Neuronal stem cell (in vitro differentiated cells): ENCODE results near the gene PARD3B.

ENCODE experiments used
- DNase-seq: peaks from one replicate; pipeline ENCODE4 v3.0.0-alpha.2; 2013; ENCODE audit warnings: low spot score
- H2AFZ ChIP-seq: one replicate; pipeline ENCODE4 v1.6.1; 2013; ENCODE audit warnings: mild to moderate bottlenecking, low read length, inconsistent platforms
- H2AK5ac ChIP-seq: 2 replicates; pipeline ENCODE4 v1.6.1; 2013; ENCODE audit warnings: low read depth, mild to moderate bottlenecking, inconsistent platforms, low read length, moderate library complexity, mixed read lengths
- H2BK120ac ChIP-seq: 2 replicates; pipeline ENCODE4 v1.6.1; 2013; ENCODE audit warnings: low read depth, mild to moderate bottlenecking, inconsistent platforms, low read length, moderate library complexity, mixed read lengths
- H2BK12ac ChIP-seq: one replicate; pipeline ENCODE4 v1.6.1; 2013; ENCODE audit warnings: low read length, inconsistent platforms
- H2BK15ac ChIP-seq: 2 replicates; pipeline ENCODE4 v1.6.1; 2013; ENCODE audit warnings: mild to moderate bottlenecking, low read length, inconsistent platforms, mixed read lengths
- H2BK5ac ChIP-seq: one replicate; pipeline ENCODE4 v1.6.1; 2013; ENCODE audit warnings: inconsistent platforms, mild to moderate bottlenecking, low read length, moderate library complexity
- H3K14ac ChIP-seq: one replicate; pipeline ENCODE4 v1.6.1; 2013; ENCODE audit warnings: low read length, inconsistent platforms
- H3K18ac ChIP-seq: 2 replicates; pipeline ENCODE4 v1.6.1; 2013; ENCODE audit warnings: low read length, inconsistent platforms
- H3K23ac ChIP-seq: 2 replicates; pipeline ENCODE4 v1.6.1; 2013; ENCODE audit warnings: low read depth, mild to moderate bottlenecking, mixed read lengths, low read length, inconsistent platforms; ENCODE audit not compliant: poor library complexity
- H3K27ac ChIP-seq: replicated peaks from 3 replicates; pipeline ENCODE4 v1.5.1; 2013; ENCODE audit warnings: low read length, inconsistent platforms
- H3K27me3 ChIP-seq, 3 experiments: 2 replicates each; pipeline ENCODE4 v1.6.1; 2013; ENCODE audit warnings: low read length in 3 of 3, mild to moderate bottlenecking in 2 of 3, inconsistent platforms in 1 of 3, low read depth in 1 of 3, mixed read lengths in 1 of 3, moderate library complexity in 1 of 3; ENCODE audit not compliant: control insufficient read depth in 3 of 3, insufficient read depth in 3 of 3
- H3K36me3 ChIP-seq, 2 donors: replicated peaks in 1 of 2; 2 replicates each; pipeline ENCODE4 v1.6.1; 2013; ENCODE audit warnings: low read length in 2 of 2; ENCODE audit not compliant: control insufficient read depth in 2 of 2, insufficient read depth in 2 of 2
- H3K4ac ChIP-seq: 2 replicates; pipeline ENCODE4 v1.6.1; 2013; ENCODE audit warnings: inconsistent platforms, mild to moderate bottlenecking, low read length, moderate library complexity
- H3K4me1 ChIP-seq, 2 donors: 1 replicate in 1 of 2; 2 replicates in 1 of 2; pipeline ENCODE4 v1.6.1; 2013; ENCODE audit warnings: low read length in 2 of 2, low read depth in 1 of 2; ENCODE audit not compliant: control insufficient read depth in 2 of 2, insufficient read depth in 1 of 2
- H3K4me2 ChIP-seq: one replicate; pipeline ENCODE4 v1.6.1; 2013; ENCODE audit warnings: mild to moderate bottlenecking, low read length, inconsistent platforms; ENCODE audit not compliant: insufficient read depth, poor library complexity, severe bottlenecking
- H3K4me3 ChIP-seq, 2 donors: 2 replicates each; pipeline ENCODE4 v1.5.1; 2013; ENCODE audit warnings: low read length in 2 of 2, mild to moderate bottlenecking in 2 of 2, inconsistent platforms in 1 of 2, moderate library complexity in 1 of 2
- H3K79me1 ChIP-seq: one replicate; pipeline ENCODE4 v1.6.1; 2013; ENCODE audit warnings: low read depth, mild to moderate bottlenecking, inconsistent platforms, low read length, moderate library complexity
- H3K9ac ChIP-seq: one replicate; pipeline ENCODE4 v1.6.1; 2013; ENCODE audit warnings: mild to moderate bottlenecking, low read depth, low read length, inconsistent platforms; ENCODE audit not compliant: poor library complexity
- H3K9me3 ChIP-seq, 2 donors: replicated peaks in 1 of 2; 2 replicates each; pipeline versions ENCODE3 to v1.6.1; 2013; ENCODE audit warnings: low read length in 2 of 2, mild to moderate bottlenecking in 2 of 2, inconsistent platforms in 1 of 2, low read depth in 1 of 2, mixed read lengths in 1 of 2, moderate library complexity in 1 of 2; ENCODE audit not compliant: control insufficient read depth in 2 of 2, insufficient read depth in 1 of 2
- H4K8ac ChIP-seq: one replicate; pipeline ENCODE4 v1.6.1; 2013; ENCODE audit warnings: low read depth, mild to moderate bottlenecking, inconsistent platforms, low read length, moderate library complexity
- H4K91ac ChIP-seq: one replicate; pipeline ENCODE4 v1.6.1; 2013; ENCODE audit warnings: low read length, low read depth, mild to moderate bottlenecking, inconsistent platforms; ENCODE audit not compliant: poor library complexity
- WGBS, 2 donors: extraction: QIAGEN DNeasy Blood & Tissue Kit; methylation state at CpG; one replicate each; pipeline ENCODE4 v1.1.7; 2013; ENCODE audit warnings: missing lambda C conversion rate in 2 of 2, mixed read lengths in 1 of 2; ENCODE audit not compliant: insufficient read length in 2 of 2, insufficient replicate concordance in 1 of 2; ENCODE audit errors: extremely low coverage in 2 of 2; 5-methylcytosine and 5-hydroxymethylcytosine counted together

PARD3B gene

GRCh38 chr2:205193836-205194228 is 648.6 kb downstream of the PARD3B start:
- Histone ChIP-seq H2BK5ac (no peak overlapping the region), H3K9me3 (no peaks in the 10 kb centered on the region), H4K8ac (no peak overlapping the region), H2AFZ (no peak overlapping the region), H3K27me3 (no peaks in the 10 kb centered on the region), H2BK120ac (no peak overlapping the region), H3K4me1 (peaks cover 3 to 6% of the 10 kb centered on the region in 2 donors), H3K27ac (no peak overlapping the region), H3K14ac (no peak overlapping the region), H3K18ac (no peak overlapping the region), H3K4ac (no peak overlapping the region), H3K23ac (no peak overlapping the region), H3K36me3 (no peaks in the 10 kb centered on the region), H3K4me3 (no peak overlapping the region), H3K79me1 (no peaks in the 10 kb centered on the region), H4K91ac (no peak overlapping the region), H2AK5ac (no peak overlapping the region), H2BK12ac (no peak overlapping the region), H2BK15ac (no peak overlapping the region), H3K4me2 (no peak overlapping the region), H3K9ac (no peak overlapping the region)
- WGBS, 2 donors: no CpG with 5 or more reads among the region's 4 CpGs
- DNase-seq: no peak

GRCh38 chr2:205197468-205198139 is 652.3 kb downstream of the PARD3B start:
- Histone ChIP-seq H3K4me1 (peaks cover 0 to 3% of the 10 kb centered on the region in 2 donors), H2BK120ac (no peak overlapping the region), H3K9me3 (no peaks in the 10 kb centered on the region), H3K79me1 (no peaks in the 10 kb centered on the region), H2BK15ac (no peak overlapping the region), H3K9ac (no peak overlapping the region), H2AFZ (no peak overlapping the region), H3K4me3 (no peak overlapping the region), H3K36me3 (no peaks in the 10 kb centered on the region), H2AK5ac (no peak overlapping the region), H4K91ac (no peak overlapping the region), H3K27me3 (no peaks in the 10 kb centered on the region), H4K8ac (no peak overlapping the region), H3K18ac (no peak overlapping the region), H3K4me2 (no peak overlapping the region), H3K27ac (no peak overlapping the region), H3K4ac (no peak overlapping the region), H3K23ac (no peak overlapping the region), H3K14ac (no peak overlapping the region), H2BK5ac (no peak overlapping the region), H2BK12ac (no peak overlapping the region)
- no peak for DNase-seq

- no peak overlapping the region for H2BK15ac ChIP-seq
- no peak overlapping the region for H3K27ac ChIP-seq
- H2BK5ac ChIP-seq: no peak overlapping the region
- H3K14ac ChIP-seq: no peak overlapping the region
- no peak overlapping the region for H3K4me3 ChIP-seq
- no peak overlapping the region for H3K18ac ChIP-seq
- H3K4ac ChIP-seq: no peak overlapping the region
- DNase-seq: no peak
- H2BK120ac ChIP-seq: no peak overlapping the region
- no peaks in the 10 kb centered on the region for H3K9me3 ChIP-seq
- no peaks in the 10 kb centered on the region for H3K79me1 ChIP-seq
- no peak overlapping the region for H3K9ac ChIP-seq
- H4K8ac ChIP-seq: no peak overlapping the region
- no peak overlapping the region for H4K91ac ChIP-seq
- no peaks in the 10 kb centered on the region for H3K27me3 ChIP-seq
- no peak overlapping the region for H2AK5ac ChIP-seq
- no peak overlapping the region for H3K23ac ChIP-seq
- peaks cover 0 to 3% of the 10 kb centered on the region in 2 donors for H3K4me1 ChIP-seq
- WGBS, 2 donors: no CpG with 5 or more reads among the region's 3 CpGs
- no peaks in the 10 kb centered on the region for H3K36me3 ChIP-seq
- H3K4me2 ChIP-seq: no peak overlapping the region
- H2AFZ ChIP-seq: no peak overlapping the region
- no peak overlapping the region for H2BK12ac ChIP-seq
Observed at GRCh38 chr2:205198140-205198525, 652.9 kb downstream of the PARD3B start.

GRCh38 chr2:205199165-205199850 is 654.0 kb downstream of the PARD3B start:
- no peak overlapping the region for H4K91ac ChIP-seq
- H3K4me3 ChIP-seq: no peak overlapping the region
- H3K4me2 ChIP-seq: no peak overlapping the region
- no peaks in the 10 kb centered on the region for H3K79me1 ChIP-seq
- no peak overlapping the region for H2BK12ac ChIP-seq
- peaks cover 0 to 3% of the 10 kb centered on the region in 2 donors for H3K4me1 ChIP-seq
- H2BK15ac ChIP-seq: no peak overlapping the region
- no peak overlapping the region for H2BK5ac ChIP-seq
- H3K14ac ChIP-seq: no peak overlapping the region
- no peak overlapping the region for H4K8ac ChIP-seq
- H3K18ac ChIP-seq: no peak overlapping the region
- no peak overlapping the region for H2BK120ac ChIP-seq
- no peaks in the 10 kb centered on the region for H3K27me3 ChIP-seq
- no peaks in the 10 kb centered on the region for H3K9me3 ChIP-seq
- no peak overlapping the region for H3K23ac ChIP-seq
- no peak overlapping the region for H3K27ac ChIP-seq
- no peak overlapping the region for H2AFZ ChIP-seq
- no peak overlapping the region for H3K9ac ChIP-seq
- no peak overlapping the region for H2AK5ac ChIP-seq
- DNase-seq: no peak
- no peaks in the 10 kb centered on the region for H3K36me3 ChIP-seq
- H3K4ac ChIP-seq: no peak overlapping the region
- WGBS, 2 donors: no CpG with 5 or more reads among the region's 6 CpGs
